Hepatocyte (in vitro differentiated cells): ENCODE results near the gene SEH1L.

Source experiments
- EZH2 ChIP-seq: fragments of 200-600 bp; sonication (generic); IDR thresholded peaks from 2 replicates; pipeline ENCODE4 v1.6.1; 2016; ENCODE audit warnings: antibody characterized with exemption, mild to moderate bottlenecking, borderline replicate concordance
- TF ChIP-seq, protein P1 (sequence below): fragments of 200-600 bp; sonication (generic); IDR thresholded peaks from 2 replicates; pipeline ENCODE4 v1.5.1; 2016; ENCODE audit warnings: antibody characterized with exemption, mild to moderate bottlenecking; ENCODE audit not compliant: poor library complexity

DNA sequence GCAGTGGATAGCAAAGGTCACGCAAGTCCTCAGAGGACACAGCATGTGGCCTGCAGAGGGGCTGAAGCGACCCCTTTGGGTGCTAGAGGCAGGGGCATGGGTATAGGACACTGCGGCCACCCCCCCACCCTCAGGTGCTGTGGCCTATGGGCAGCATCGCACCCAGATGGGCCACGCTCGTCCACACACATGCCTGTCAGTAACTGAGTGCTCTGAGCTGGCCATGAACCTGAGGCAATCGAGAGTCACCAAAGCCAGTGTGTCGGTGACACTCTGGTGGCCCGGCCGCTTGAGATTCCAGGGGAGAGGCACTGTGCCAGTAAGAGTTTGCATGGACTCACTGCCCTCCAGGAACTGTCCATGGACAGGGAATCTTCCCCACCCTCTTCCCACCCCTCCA is 41.0 kb upstream of the SEH1L start:
- TF ChIP-seq, protein P1, sequence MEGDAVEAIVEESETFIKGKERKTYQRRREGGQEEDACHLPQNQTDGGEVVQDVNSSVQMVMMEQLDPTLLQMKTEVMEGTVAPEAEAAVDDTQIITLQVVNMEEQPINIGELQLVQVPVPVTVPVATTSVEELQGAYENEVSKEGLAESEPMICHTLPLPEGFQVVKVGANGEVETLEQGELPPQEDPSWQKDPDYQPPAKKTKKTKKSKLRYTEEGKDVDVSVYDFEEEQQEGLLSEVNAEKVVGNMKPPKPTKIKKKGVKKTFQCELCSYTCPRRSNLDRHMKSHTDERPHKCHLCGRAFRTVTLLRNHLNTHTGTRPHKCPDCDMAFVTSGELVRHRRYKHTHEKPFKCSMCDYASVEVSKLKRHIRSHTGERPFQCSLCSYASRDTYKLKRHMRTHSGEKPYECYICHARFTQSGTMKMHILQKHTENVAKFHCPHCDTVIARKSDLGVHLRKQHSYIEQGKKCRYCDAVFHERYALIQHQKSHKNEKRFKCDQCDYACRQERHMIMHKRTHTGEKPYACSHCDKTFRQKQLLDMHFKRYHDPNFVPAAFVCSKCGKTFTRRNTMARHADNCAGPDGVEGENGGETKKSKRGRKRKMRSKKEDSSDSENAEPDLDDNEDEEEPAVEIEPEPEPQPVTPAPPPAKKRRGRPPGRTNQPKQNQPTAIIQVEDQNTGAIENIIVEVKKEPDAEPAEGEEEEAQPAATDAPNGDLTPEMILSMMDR, result no peak
- no peak for TF ChIP-seq EZH2
